Common myeloid progenitor, CD34-positive (primary cell): ENCODE data around the gene FKBP14.
"Not testable (repeated sequence)": the region's sequence is repeated elsewhere in the genome, so short reads cannot be mapped to it uniquely, and the experiment has no call there.

Experiments used
- CTCF ChIA-PET: fragments of 350-600 bp; sonication (Branson Sonifier 250); formaldehyde crosslinking; loops from one replicate; lab custom pipeline; 2021; ENCODE audit warnings: antibody characterized with exemption; lab: Charles Lee
- POLR2A ChIA-PET: fragments of 350-600 bp; sonication (Branson Sonifier 250); formaldehyde crosslinking; loops from one replicate; lab custom pipeline; 2021; ENCODE audit warnings: antibody characterized with exemption; lab: Charles Lee
- DNase-seq, 3 donors: peaks; one replicate each; pipeline versions ENCODE4 v3.0.0 to v3.0.0-alpha.2; 2013
- H3K27ac ChIP-seq, 2 experiments: 1 replicate in 1 of 2; 2 replicates in 1 of 2; pipeline ENCODE4 v1.7.0; 2013; ENCODE audit warnings: inconsistent platforms in 2 of 2, low read length in 2 of 2, mild to moderate bottlenecking in 2 of 2, low read depth in 1 of 2, moderate library complexity in 1 of 2; ENCODE audit not compliant: severe bottlenecking in 2 of 2, insufficient read depth in 1 of 2, poor library complexity in 1 of 2
- H3K27me3 ChIP-seq, 5 experiments: replicated peaks in 2 of 5; 1 replicate in 3 of 5; 2 replicates in 2 of 5; pipeline versions ENCODE4 v1.6.1 to v1.7.0; 2013; ENCODE audit warnings: low read length in 4 of 5, mild to moderate bottlenecking in 2 of 5, moderate library complexity in 2 of 5, inconsistent platforms in 1 of 5; ENCODE audit not compliant: insufficient read depth in 5 of 5, control insufficient read depth in 4 of 5
- H3K36me3 ChIP-seq, 4 experiments: 1 replicate in 2 of 4; 2 replicates in 2 of 4; pipeline versions ENCODE4 v1.6.1 to v1.7.0; 2013; ENCODE audit warnings: low read length in 3 of 4, control low read depth in 1 of 4, mild to moderate bottlenecking in 1 of 4; ENCODE audit not compliant: control insufficient read depth in 4 of 4, insufficient read depth in 4 of 4
- H3K4me1 ChIP-seq, 4 experiments: 1 replicate in 3 of 4; 2 replicates in 1 of 4; pipeline versions ENCODE4 v1.6.1 to v1.7.1; 2013; ENCODE audit warnings: low read length in 3 of 4, mild to moderate bottlenecking in 3 of 4, control low read depth in 1 of 4, inconsistent platforms in 1 of 4, moderate library complexity in 1 of 4; ENCODE audit not compliant: control insufficient read depth in 4 of 4, insufficient read depth in 4 of 4; ENCODE audit errors: control extremely low read depth in 1 of 4
- H3K4me3 ChIP-seq, 7 experiments: 1 replicate in 4 of 7; 2 replicates in 3 of 7; pipeline versions ENCODE4 v1.5.1 to v1.7.0; 2013; ENCODE audit warnings: mild to moderate bottlenecking in 7 of 7, low read length in 6 of 7, moderate library complexity in 6 of 7, inconsistent platforms in 2 of 7, low read depth in 2 of 7, control low read depth in 1 of 7; ENCODE audit not compliant: insufficient read depth in 4 of 7, control insufficient read depth in 1 of 7; ENCODE audit errors: extremely low read depth in 1 of 7
- H3K9me3 ChIP-seq, 5 experiments: 1 replicate in 4 of 5; 2 replicates in 1 of 5; pipeline versions ENCODE4 v1.6.1 to v1.7.1; 2013; ENCODE audit warnings: low read length in 4 of 5, mild to moderate bottlenecking in 2 of 5, inconsistent platforms in 1 of 5, low read depth in 1 of 5, moderate library complexity in 1 of 5; ENCODE audit not compliant: control insufficient read depth in 4 of 5, insufficient read depth in 2 of 5; ENCODE audit errors: control extremely low read depth in 1 of 5
- WGBS: methylation state at CpG from one replicate; pipeline ENCODE4 v1.1.5; 2013; ENCODE audit not compliant: insufficient coverage; 5-methylcytosine and 5-hydroxymethylcytosine counted together

FKBP14 gene

GRCh38 chr7:30066687-30067086 lies 40.2 kb upstream of the FKBP14 start:
- H3K27ac ChIP-seq: no peak overlapping the region
- CTCF ChIA-PET: interaction anchor here (1.9 to 9.8 kb wide), 2 partner anchors 19 to 113 kb away, joined by 4 to 108 read pairs; no protein-coding TSS in a partner anchor
- H3K4me3 ChIP-seq: no peak overlapping the region
- no peaks in the 10 kb centered on the region for H3K9me3 ChIP-seq
- POLR2A ChIA-PET: no interaction called here
- peaks cover 0 to 7% (median 2%) of the 10 kb centered on the region in 4 experiments for H3K36me3 ChIP-seq
- no peaks in the 10 kb centered on the region for H3K4me1 ChIP-seq
- no peak for DNase-seq
- no peaks in the 10 kb centered on the region for H3K27me3 ChIP-seq
- WGBS: 88% methylated on average over 1 of the region's 1 CpG

GRCh38 chr7:30065746-30066145 lies 39.2 kb upstream of the FKBP14 start:
- no peaks in the 10 kb centered on the region for H3K9me3 ChIP-seq
- WGBS: 93% methylated on average over 3 of the region's 3 CpGs
- no peak overlapping the region for H3K27ac ChIP-seq
- no peaks in the 10 kb centered on the region for H3K27me3 ChIP-seq
- H3K36me3 ChIP-seq: peaks cover 0 to 7% (median under 1%) of the 10 kb centered on the region in 4 experiments
- no peaks in the 10 kb centered on the region for H3K4me1 ChIP-seq
- DNase-seq: no peak
- ChIA-PET CTCF (interaction anchor here (1.0 to 9.8 kb wide), 5 partner anchors 21 to 319 kb away, joined by 3 to 108 read pairs (median 3); no protein-coding TSS in a partner anchor), POLR2A (no interaction called here)
- no peak overlapping the region for H3K4me3 ChIP-seq

GRCh38 chr7:30062587-30062986 lies 36.1 kb upstream of the FKBP14 start:
- POLR2A ChIA-PET: no interaction called here

GRCh38 chr7:30061786-30062185 lies 35.3 kb upstream of the FKBP14 start:
- not testable (repeated sequence) for H3K9me3 ChIP-seq, H3K36me3 ChIP-seq, H3K4me1 ChIP-seq, H3K27ac ChIP-seq, H3K4me3 ChIP-seq, H3K27me3 ChIP-seq
- peak; percentile 49 to 73 (median 69) for DNase-seq
- ChIA-PET POLR2A (interaction anchor here (0.6 kb wide), 1 partner anchor 13 kb away, joined by 3 read pairs; no protein-coding TSS in a partner anchor), CTCF (interaction anchor here (0.6 to 9.8 kb wide), 42 partner anchors 10 to 507 kb away, joined by 3 to 108 read pairs (median 4); partner anchors contain the start of genes FKBP14 and PLEKHA8)
- no CpG with 5 or more reads among the region's 3 CpGs for WGBS

More at GRCh38 chr7:30062587-30062986, 36.1 kb upstream of the FKBP14 start:
- H3K9me3 ChIP-seq: peaks cover 0 to 4% (median 0%) of the 10 kb centered on the region in 5 experiments
- H3K36me3 ChIP-seq: peaks cover 0 to 3% (median 1%) of the 10 kb centered on the region in 4 experiments
- no peaks in the 10 kb centered on the region for H3K27me3 ChIP-seq
- DNase-seq: peak; percentile 54 to 69 (median 68)
- CTCF ChIA-PET: interaction anchor here (0.7 to 9.8 kb wide), 26 partner anchors 11 to 307 kb away, joined by 3 to 108 read pairs (median 4); partner anchors contain the start of genes FKBP14 and PLEKHA8
- H3K4me1 ChIP-seq: no peaks in the 10 kb centered on the region
- no peak overlapping the region for H3K4me3 ChIP-seq
- H3K27ac ChIP-seq: no peak overlapping the region
- no CpG with 5 or more reads among the region's 1 CpG for WGBS

- peaks cover 0 to 4% (median 0%) of the 10 kb centered on the region in 5 experiments for H3K9me3 ChIP-seq
- no peaks in the 10 kb centered on the region for H3K27me3 ChIP-seq
- H3K36me3 ChIP-seq: peaks cover 3 to 9% (median 5%) of the 10 kb centered on the region in 4 experiments
- H3K27ac ChIP-seq: no peak overlapping the region
- ChIA-PET CTCF (interaction anchor here (9.8 kb wide), 1 partner anchor 104 kb away, joined by 108 read pairs; no protein-coding TSS in a partner anchor), POLR2A (no interaction called here)
- H3K4me3 ChIP-seq: no peak overlapping the region
- no peak for DNase-seq
- H3K4me1 ChIP-seq: no peaks in the 10 kb centered on the region
These were observed 31.2 kb upstream of the FKBP14 start for GRCh38 chr7:30057741-30058140.

- peaks cover 9 to 14% (median 11%) of the 10 kb centered on the region in 4 experiments for H3K36me3 ChIP-seq
- no peaks in the 10 kb centered on the region for H3K27me3 ChIP-seq
- ChIA-PET POLR2A (no interaction called here), CTCF (interaction anchor here (3.3 kb wide), 1 partner anchor 8 kb away, joined by 12 read pairs; no protein-coding TSS in a partner anchor)
- no peak for DNase-seq
- peaks cover 0 to 2% (median 0%) of the 10 kb centered on the region in 5 experiments for H3K9me3 ChIP-seq
- H3K4me1 ChIP-seq: no peaks in the 10 kb centered on the region
- no peak overlapping the region for H3K4me3 ChIP-seq
- H3K27ac ChIP-seq: no peak overlapping the region
- 100% methylated on average over 3 of the region's 3 CpGs for WGBS
These were observed 26.6 kb upstream of the FKBP14 start for GRCh38 chr7:30053068-30053467.

- POLR2A ChIA-PET: no interaction called here
- H3K27me3 ChIP-seq: no peaks in the 10 kb centered on the region
- CTCF ChIA-PET: interaction anchor here (1.1 to 1.5 kb wide), 4 partner anchors 8 to 93 kb away, joined by 3 to 4 read pairs (median 3); no protein-coding TSS in a partner anchor
- no peak overlapping the region for H3K4me3 ChIP-seq
- no peak overlapping the region for H3K27ac ChIP-seq
- DNase-seq: no peak
- WGBS: 97% methylated on average over 3 of the region's 4 CpGs
- H3K36me3 ChIP-seq: peaks cover 6 to 22% (median 18%) of the 10 kb centered on the region in 4 experiments
- no peaks in the 10 kb centered on the region for H3K9me3 ChIP-seq
- no peaks in the 10 kb centered on the region for H3K4me1 ChIP-seq
These were observed 22.7 kb upstream of the FKBP14 start for GRCh38 chr7:30049173-30049572.
